Activated CD8-positive, alpha-beta memory T cell treated with anti-CD3 and anti-CD28 coated beads for 24 hours (primary cell): ENCODE results near the gene CCDC80.
"Not testable (repeated sequence)": the region's sequence is repeated elsewhere in the genome, so short reads cannot be mapped to it uniquely, and the experiment has no call there.

Source experiments
- DNase-seq: peaks from one replicate; pipeline ENCODE4 v3.0.0-alpha.2; 2020

The CCDC80 gene

DNA sequence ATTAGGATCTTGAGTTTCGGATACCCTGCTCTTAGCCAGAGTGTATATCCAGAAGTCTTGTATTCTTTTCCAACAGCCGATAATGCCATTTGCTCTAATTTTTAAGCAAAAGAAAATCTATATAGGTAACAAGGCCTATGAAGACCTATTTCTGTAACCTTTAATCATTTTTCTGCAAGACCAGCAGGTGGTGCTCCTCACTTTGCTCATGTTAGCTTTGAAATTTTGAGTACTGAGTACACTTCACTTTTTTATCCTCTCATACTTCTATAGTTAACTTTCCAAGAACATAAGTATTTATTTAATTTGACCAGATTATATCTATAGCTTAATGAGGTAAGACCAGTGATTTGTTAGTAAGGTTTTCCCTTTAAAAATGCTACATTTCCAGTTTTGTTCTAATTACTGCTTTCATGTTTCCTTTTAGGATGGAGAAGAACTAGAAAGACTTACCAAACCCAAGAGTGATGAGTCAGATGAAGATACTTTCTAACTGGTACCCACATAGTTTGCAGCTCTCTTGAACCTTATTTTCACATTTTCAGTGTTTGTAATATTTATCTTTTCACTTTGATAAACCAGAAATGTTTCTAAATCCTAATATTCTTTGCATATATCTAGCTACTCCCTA, 58.6 kb downstream of the CCDC80 start:
- DNase-seq, result no peak

DNA sequence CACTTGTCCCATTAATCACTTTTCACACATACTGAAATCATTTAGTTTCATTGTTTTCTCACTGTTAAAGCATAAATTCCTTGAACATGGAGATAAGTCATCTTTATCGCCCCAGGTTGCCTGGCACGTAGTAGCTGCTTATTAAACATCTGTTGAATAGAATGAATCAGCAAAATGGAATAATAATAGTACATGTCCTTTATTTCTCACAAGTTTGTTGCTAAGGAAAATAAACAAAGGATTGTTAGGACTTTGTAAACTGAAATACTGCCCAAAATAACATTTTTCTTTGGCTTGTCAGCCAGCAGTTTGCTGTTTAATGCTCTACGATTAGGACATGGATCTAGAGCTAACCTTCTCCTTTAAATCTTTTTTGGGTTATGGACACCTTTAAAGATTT, 61.2 kb downstream of the CCDC80 start:
- no peak for DNase-seq

DNA sequence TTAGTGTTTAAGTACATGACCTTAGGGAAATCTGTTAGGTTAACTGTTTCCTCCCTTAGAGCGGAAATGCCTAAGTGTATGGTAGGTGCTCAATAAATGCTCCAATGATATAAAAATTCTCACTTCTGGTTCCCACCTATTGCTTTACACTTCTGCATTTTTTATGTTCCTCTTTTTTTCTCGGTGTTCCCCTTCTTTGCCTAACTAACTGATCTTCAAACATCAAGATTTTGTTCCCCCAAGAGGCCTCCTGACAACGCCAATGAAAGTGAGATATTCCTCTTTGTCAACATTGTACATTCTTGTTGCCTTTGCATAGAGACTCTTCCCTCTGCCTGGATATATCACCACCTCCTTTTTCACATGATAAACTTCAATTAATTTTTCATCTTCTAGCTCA, 61.7 kb downstream of the CCDC80 start:
- DNase-seq, result no peak

DNA sequence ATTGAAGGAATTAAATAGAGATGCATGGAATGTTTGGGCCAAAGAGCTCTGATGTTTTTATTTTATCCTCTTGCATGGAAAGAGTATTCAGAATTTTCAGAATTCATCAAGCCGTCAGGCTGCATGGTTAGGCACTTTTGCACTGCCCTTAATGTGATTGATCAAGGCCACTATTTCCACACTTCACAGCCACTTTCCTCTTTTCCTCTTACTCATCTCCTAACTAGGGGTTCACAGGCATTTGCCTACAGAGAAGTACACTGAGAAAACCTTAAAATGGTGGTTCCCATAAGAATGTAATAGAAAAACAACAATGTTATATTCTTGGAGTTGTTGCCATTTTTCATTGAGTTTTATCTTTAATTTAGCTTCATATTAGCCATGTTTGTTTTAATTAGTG, 68.2 kb downstream of the CCDC80 start:
- no peak for DNase-seq

DNA sequence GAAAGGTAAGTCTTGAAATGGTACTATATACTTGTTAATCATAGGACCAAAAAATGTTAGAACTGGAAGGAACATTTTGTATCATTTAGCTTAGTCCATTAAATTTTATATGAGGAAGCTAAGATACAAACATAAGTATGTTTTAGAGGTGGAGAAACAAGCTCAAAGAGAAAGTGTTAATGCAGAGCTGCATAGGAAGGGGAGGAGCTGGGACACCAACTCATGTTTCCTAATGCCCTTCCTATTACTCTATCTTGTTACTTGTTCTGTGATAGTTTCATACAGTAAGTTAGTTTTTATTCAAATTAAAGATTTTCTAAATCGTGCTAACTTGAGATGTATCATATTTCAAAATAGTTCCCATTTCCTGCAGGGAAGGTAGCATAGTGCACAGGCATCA, 71.7 kb downstream of the CCDC80 start:
- DNase-seq, result no peak

DNA sequence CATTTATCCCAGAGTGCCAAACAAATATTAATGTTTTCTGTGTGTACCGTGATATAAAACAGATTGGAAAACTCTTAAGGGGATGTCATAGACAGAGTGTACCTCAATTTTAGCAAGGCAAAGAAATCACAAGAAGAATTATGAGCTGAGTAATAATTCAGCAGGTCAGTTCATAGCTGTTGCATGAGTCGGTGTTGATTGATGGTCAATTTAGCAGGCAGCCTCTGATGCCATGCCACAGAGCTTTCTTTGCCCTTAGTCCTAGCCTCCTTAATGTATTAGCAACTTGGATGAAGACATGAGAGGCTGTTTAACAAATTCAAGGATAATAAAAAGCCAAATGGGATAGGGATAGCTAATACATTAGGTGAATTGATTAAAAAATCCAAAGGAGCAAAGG, 72.3 kb downstream of the CCDC80 start:
- DNase-seq, result no peak

DNA sequence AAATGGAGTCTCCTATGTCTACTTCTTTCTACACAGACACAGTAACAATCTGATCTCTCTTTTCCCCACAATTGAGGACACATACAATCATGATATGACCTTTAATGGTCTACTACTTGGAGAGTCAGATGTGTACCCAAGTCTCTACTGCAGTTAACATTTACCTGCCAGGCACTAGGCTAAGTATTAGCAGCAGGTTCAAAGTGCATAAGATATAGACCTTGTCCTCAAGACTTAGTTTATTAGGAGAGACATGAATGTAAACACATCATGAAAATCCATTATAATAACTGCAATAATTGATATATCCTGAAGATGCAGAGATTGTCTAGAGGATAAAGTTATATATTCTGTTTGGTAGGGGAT, 76.0 kb downstream of the CCDC80 start:
- no peak for DNase-seq

DNA sequence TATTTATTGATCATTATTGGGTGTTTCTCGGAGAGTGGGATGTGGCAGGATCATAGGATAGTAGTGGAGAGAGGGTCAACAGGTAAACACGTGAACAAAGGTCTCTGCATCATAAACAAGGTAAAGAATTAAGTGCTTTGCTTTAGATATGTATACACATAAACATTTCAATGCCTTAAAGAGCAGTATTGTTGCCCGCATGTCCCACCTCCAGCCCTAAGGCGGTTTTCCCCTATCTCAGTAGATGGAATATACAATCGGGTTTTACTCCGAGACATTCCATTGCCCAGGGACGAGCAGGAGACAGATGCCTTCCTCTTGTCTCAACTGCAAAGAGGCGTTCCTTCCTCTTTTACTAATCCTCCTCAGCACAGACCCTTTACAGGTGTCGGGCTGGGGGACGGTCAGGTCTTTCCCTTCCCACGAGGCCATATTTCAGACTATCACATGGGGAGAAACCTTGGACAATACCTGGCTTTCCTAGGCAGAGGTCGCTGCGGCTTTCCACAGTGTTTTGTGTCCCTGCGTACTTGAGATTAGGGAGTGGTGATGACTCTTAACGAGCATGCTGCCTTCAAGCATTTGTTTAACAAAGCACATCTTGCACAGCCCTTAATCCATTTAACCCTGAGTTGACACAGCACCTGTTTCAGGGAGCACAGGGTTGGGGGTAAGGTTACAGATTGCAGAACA, 76.5 kb downstream of the CCDC80 start:
- not testable (repeated sequence) for DNase-seq

DNA sequence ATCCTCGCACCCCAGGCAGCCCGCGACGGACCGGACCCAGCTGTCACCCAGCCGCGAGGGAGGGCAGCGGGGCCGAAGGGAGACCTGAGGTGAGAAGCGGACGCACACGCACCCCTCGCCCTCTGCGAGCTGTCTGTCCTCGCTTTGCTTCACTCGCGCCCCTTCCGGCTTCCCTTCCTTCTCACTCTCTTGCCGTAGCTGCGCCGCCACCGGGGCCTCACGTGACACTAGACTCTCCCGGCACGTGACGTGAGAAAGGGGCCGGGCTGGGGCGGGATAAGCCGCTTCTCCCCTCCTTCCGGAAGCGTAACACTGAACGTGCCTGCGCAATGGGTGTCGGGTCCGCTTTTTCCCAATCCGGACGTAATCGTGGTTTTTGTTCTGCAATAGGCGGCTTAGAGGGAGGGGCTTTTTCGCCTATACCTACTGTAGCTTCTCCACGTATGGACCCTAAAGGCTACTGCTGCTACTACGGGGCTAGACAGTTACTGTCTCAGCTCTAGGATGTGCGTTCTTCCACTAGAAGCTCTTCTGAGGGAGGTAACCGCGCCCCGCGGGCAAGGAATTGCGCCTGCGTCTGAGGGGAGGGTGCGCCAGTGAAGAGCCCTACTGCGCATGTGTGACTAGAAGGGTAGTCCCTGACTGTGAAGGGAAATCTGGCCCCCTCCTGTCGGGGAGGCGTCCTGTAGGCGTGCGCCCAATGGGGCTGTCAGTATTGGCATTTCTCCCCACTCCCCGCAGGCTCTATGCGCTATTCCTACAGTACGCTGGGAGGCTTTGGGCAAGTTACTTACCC, 79.0 kb downstream of the CCDC80 start, which contains the start of the genes ATG3 and SLC35A5:
Gene ATG3 (minus strand): TSS at position 229 of the 796 bp plus-strand sequence. CDS start 434 bp downstream, outside the sequence.
Gene SLC35A5 (plus strand): TSS at position 312 of the 796 bp plus-strand sequence. CDS start 1,359 bp downstream, outside the sequence.
- DNase-seq, result peak; percentile 99

DNA sequence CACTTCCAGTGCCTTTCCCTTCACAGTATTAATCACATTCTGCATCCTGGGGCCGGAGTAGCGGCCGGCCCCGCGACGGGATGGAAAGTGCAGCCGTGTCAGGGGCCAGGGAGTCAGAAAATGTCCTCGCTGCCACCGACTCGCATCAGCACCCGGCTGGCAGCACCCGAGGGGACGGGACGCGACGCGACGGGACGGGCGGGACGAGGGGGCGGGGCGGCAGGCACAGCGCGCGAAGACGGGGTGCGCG, 79.5 kb downstream of the CCDC80 start:
- no peak for DNase-seq

DNA sequence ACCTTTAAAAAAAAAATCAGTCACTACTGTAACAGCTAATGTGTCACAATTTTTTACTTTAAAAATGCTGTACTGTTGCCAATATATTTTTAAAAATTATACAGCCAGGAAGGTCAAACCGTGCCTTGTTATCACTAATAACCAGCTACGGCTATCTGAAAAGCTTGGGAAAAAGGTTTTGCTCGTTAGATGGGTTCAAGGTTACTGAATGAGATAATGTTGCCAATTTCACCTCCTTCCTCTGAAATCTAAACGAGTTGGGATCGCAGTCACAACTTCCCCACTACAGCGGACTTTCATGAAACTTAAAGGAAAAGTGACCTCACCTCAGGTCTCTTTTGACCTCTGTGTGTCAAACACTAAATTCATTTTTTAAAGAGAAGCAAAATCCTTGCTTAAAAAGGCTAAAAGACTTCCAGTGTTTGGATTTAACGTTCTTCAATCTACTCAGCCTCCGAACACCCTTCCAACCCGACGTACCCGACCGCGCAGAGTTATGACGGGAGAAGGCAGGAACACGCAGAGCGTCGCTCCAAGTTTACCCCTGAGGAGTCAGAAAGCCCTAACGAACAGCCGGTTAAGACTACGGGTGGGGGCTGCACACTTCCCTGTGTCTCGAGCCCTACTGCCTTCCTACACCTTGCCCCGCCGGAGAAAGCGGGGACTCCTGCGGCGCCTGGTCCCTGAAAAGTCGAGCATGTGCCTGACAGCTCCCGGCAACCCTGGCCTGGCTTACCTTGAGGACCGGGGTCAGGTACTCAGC, 80.0 kb downstream of the CCDC80 start:
- no peak for DNase-seq

DNA sequence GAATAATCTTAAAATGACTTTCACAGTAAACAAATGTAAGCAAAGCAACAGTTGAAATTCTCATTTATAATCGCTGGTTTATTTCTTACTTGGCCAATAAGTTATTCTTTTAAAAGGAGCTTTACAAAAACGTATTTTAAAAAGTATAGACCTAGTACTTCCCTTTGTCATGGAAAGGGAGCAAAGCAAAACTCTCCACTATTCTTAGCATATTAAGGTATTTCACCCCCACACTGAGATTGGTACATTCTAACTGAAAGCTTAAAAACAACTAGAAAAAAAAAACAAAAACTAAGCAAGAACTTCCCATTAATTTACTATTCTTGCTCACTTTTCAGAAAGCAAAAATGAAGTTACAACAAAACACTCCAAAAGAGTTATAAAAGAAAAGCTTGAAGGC, 80.6 kb downstream of the CCDC80 start:
- DNase-seq, result no peak

DNA sequence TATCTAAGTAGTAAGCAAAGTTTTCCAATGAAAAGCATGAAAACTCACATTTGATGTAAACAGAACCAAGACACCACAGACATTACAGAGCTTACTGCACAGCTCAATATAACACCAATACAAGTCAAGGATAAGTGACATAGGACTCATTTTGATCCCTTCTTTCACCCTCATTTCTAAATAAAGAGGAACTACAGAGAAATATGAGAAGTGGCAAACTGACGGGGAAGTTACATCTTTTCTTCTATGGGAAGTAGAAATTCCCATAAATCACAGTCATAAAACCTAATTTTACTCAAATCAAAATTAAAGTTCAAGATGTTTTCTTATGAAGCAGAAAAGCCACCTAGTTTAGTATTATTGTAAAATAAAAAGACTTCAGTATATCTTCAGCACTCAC, 83.0 kb downstream of the CCDC80 start:
- no peak for DNase-seq

DNA sequence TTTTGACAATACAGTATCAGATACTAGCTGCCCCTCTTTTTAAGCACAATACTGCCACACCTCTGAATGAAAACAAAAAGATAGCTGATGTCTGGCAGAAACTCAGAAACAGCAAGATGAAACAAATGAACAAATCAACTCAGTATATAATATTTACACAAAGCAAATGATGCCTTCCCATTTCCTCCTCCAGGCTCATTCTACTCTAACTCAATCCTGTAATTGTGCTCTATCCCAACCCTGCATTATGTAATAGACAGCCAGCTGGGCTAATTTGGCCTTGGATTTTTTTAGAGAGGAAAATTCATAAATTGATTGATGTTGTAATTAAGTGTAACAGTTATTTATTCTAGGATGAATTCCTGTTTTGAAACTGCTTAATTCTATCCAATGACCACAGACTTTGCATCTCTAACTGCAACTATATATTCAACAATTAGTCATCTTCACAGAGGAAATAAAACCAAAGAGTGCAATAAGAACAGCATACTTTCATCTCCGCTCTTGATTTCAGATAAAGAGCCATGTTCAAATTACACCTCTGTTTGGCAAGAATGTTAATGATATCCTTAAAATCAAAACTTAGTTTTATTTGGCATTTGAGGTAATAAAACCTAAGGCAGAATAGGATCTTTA, 85.3 kb downstream of the CCDC80 start:
- DNase-seq, result no peak

DNA sequence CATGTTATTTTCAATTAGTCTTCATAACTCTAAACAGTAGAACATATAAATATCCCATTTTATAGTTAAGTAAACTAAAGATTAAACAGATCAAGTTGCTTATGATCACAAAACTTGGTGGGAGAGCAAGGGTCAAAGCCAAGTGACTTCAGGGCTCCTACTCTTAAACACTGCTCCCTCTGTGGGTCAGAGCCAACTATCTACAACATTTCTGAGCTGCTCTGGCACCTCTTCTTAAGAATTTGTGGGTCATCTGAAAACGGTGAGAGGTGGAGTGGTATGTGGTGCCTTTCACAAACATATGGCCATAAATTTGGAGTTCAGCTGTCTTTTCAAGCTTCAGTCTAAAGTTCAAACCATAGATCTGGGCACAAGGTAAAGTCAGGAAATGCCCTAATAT, 90.1 kb downstream of the CCDC80 start:
- no peak for DNase-seq
